Anterior cingulate cortex (tissue), 58 donors: ENCODE results near the gene LETMD1.
"Not testable (repeated sequence)": the region's sequence is repeated elsewhere in the genome, so short reads cannot be mapped to it uniquely, and the experiment has no call there.

ENCODE experiments used
- DNase-seq, 58 donors: peaks; one replicate each; lab custom pipeline; 2025; lab: John Stamatoyannopoulos, UW

Gene LETMD1

DNA sequence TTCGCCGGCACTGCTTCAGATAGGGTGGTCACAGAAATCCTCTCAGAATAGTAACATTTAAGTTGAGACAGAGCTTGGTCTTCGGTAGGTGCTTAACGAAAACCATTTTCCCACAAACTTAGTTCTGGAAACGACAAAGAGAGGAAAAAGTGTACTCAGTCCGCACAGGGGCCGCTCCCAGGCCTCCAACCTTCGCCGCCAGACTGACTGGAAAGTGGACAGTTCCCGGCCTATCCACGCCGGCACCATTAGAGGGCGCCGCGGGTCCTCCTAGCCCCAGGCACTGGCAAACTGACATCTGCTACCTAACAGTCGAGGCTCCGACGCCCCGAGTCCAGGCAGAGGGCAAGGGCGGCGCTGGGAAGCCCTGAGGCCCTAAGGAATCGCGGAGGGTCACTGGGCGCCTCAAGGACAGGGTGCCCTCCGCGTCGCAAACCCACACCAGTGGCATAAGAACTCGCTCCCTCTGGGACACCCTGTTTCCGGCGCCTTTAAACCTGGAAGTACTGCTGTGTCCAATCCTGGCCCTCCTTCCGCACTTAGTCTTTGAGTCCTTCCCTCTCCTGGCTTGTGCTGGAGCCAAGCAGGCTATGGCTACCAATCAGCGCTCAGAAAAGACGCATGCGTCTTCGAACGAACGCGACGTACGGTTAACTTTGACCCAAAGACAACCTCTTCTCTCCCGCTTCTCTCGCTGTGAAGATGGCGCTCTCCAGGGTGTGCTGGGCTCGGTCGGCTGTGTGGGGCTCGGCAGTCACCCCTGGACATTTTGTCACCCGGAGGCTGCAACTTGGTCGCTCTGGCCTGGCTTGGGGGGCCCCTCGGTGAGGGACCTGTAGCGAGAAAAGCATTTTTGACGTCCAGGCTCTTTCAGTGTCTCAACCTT lies at the start of gene LETMD1:
TSS of gene LETMD1 (plus strand) at position 673 of the 886 bp plus-strand sequence. CDS start at position 703, 30 bp downstream.
- peak; percentile 72 to 99 (median 96) for DNase-seq

DNA sequence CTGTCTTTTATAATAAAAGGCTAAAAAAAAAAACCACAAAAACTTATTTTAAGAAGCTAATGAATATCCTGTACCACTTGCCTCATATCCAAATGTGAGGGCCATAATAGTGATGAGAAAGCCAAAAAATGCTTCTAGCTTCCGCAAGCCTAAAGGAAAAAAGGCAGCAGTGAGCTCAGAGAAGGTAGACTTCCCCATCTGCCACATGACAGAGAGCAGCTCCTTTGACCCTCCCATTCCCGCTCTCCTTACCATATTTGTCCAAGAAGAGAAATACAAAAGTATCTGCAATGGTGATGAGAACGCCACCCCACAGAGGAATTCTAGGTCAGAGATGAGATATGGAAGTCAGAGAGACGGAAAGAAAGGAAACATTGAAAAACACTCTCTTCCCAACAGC lies 49.0 kb upstream of the LETMD1 start:
- DNase-seq, result no peak

- no peak for DNase-seq
Observed at GRCh38 chr12:51000245-51000644, 47.9 kb upstream of the LETMD1 start.

- no peak for DNase-seq
Observed at GRCh38 chr12:51001799-51002198, 46.3 kb upstream of the LETMD1 start.

- DNase-seq, result no peak
Observed at GRCh38 chr12:51004504-51004903, 43.6 kb upstream of the LETMD1 start.

DNA sequence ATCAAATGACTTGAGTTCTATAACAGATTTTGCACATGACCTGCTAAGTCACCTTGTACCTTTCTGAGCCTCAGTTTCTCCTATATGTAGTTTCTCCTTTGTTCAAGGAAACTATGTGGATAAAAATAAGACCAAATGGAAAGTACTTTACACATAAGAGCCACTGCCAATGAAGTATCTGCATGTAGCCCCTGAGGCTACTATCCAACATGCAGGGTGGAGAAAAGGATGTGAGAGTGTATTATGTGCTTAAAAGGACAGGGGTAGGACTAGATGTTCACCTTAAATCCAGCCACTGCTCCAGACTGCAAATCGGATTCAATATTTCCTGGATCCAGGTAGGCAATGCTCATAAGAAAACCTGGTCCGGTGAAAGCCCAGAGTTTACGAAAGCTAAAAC lies 43.1 kb upstream of the LETMD1 start:
- DNase-seq, result no peak

GRCh38 chr12:51005671-51006070 lies 42.5 kb upstream of the LETMD1 start:
- no peak for DNase-seq

- DNase-seq, result no peak
Observed at GRCh38 chr12:51008329-51009055, 39.6 kb upstream of the LETMD1 start.

DNA sequence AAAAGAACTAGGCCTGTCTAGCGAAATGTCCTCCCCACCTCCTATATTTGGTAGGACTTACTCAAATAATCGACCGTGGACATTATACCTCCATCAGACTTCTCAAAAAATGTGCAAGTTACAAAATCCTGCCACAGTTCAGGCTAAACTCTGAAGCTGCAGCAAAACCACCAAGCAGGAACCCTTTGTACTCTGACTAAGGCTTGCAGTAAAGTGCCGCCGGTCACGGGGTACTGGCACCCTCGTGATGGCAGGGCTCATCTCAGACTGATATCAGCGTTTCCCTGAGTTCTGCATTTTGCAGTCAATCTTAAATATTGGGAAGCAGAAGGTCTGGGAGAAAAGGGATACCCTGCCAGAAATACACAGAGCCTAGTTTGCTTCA lies 39.1 kb upstream of the LETMD1 start:
- DNase-seq, result peak in 56 of 58 donors; percentile 13 to 90 (median 76)

DNA sequence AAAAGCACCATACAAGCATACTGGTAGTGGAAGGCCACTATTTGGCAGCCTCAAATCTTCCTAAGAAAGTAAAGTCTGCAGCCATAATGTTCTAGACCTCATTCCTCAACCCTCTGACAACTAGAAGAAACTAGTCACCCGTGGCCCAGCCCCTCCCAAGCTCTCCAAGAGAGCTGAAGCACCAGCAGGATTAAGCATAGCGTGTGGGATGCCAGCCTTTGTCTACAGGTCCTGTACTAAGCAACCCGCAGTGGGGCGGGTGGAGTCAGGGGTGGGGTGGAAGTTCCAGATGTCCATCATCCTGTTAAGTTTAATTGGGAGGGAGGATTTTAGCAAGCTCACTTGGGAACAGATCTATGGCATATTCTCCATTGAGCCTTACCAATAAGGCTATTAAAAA lies 36.2 kb upstream of the LETMD1 start:
- peak in 2 of 58 donors; percentile 8 to 13 for DNase-seq

DNA sequence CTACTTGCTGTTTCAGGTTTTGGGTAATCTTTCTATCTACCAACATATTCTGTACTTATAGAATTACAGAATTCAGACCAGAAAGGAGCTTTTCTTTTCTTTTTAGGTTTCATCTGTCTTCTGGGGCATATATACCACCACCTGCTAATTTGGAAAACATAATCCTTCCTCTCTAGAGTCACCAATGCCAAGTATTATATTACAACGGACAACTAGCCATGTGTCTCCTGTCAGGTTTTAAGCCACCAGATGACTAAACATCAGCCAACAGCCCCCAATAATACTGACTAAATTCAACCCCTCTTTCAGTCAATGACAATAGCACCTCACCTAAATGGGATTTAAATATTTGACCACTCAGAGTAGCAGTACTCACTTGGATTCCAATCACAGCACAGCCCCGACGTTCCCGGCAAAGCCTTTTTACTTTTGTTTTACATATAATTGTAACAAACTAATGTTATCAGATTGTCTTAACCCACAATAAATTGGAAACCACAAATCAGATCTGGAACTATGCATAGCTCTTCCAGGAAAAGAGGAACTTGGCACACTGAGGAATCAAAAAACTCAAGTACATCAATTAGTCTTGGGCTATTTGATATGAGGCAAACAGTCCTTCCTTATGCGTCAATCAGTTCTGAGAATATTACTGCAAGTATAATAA lies 35.4 kb upstream of the LETMD1 start:
- no peak for DNase-seq

- no peak for DNase-seq
Observed at GRCh38 chr12:51013441-51013840, 34.7 kb upstream of the LETMD1 start.

- DNase-seq, result not testable (repeated sequence)
Observed at GRCh38 chr12:51014467-51014866, 33.7 kb upstream of the LETMD1 start.

DNA sequence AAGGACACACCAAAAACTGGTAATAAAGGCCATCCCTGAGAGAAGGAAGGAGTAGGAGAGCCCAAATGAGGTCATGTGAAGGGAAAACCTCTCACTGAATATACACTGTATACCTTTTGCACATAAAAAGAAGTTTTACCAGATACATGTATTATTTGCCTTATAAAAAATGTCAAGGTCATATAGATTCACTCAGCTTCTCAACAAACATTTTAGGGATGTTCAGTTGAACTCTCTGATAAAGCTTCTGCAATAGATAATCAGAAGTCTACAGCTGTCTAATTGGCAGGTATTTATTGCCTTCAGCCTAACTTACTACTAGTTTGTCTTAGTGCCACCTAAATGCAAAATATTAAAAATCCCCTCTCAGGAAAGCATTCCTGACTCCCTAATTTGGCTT lies 30.7 kb upstream of the LETMD1 start:
- DNase-seq, result no peak

- no peak for DNase-seq
Observed at GRCh38 chr12:51018956-51019355, 29.2 kb upstream of the LETMD1 start.

GRCh38 chr12:51019927-51020326 lies 28.2 kb upstream of the LETMD1 start:
- no peak for DNase-seq

DNA sequence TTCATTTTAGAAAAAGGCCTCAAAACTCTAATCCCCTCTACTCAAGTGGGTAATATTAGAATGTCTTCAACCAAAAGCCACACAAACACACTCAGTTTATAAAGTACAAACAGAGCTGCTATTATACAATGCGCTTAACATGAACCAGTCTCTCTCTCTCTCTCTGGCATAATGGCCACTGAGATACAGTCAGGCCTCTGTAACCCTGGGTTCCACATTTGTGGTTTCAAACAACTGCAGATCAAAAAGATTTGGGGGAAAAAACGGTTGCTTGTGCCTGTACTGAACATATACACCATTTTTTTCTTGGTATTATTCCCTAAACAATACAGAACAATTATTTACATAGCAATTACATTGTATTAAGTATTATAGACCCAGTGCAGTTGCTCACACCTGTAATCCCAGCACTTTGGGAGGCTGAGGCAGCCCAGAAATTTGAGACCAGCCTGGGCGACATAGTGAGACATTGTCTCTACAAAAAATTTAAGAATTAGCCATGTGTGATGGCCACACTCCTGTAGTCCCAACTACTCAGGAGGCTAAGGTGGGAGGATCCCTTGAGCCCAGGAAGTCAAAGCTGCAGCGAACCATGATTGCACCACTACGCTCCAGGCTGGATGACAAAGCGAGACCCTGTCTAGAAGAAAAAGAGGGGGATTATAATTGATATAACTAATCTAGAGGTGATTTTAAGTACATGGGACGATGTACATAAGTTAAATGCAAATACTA lies 27.5 kb upstream of the LETMD1 start:
- peak in 10 of 58 donors; percentile 8 to 73 (median 30) for DNase-seq

DNA sequence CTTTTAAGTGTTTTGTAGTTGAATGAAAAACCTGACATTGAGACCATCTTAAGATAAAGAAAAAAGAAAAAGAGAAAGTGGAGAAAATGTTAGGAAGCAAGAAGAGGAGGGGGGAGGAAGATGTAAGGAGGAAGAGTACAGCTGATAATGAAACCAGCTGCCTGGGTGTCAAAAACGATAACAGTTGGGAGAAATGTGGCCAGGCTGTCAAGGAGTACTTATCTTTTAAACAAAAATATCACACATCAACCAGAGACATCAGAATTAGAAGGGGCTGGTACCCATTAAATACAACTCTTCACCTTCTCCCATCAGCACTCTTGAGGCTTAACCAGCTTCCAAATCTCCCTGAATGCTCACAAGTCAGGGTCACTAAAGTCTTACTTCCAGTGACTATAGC lies 26.4 kb upstream of the LETMD1 start:
- no peak for DNase-seq

DNA sequence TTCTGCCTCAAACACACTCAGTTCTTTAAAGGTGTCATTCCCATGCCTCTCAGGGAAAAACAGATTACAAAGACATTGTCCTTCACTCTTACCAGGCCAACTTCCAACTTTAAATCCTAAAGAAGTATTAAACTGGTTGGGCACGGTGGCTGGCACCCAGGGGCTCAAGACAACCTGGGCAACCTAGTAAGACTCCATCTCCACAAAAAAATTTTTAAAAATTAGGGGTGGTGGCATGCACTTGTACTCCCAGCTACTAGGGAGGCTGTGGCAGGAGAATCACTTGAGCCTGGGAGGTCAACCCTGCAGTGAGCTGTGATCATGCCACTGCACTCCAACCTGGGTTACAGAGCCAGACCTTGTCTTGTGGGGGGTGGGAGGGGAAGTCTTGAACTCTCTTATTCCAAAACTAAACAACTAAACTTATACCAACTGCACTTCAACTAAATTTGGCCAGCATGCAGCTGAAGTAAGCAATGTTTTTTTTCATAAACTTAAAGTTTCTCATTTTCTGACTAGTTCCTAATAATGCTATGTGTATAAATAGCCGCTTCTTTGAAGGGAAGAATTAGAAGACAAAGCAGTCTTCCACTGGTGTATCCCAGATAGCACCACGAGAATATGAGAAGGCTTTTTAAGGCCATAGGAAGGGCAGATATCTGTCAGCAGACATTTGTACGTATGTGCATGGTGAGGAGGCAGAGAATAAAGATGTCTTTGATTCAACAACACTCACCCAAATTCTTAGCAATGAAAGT lies 24.3 kb upstream of the LETMD1 start:
- DNase-seq, result peak in 1 of 58 donors; percentile 6
